ENCODE results near the gene GRM7.

DNA sequence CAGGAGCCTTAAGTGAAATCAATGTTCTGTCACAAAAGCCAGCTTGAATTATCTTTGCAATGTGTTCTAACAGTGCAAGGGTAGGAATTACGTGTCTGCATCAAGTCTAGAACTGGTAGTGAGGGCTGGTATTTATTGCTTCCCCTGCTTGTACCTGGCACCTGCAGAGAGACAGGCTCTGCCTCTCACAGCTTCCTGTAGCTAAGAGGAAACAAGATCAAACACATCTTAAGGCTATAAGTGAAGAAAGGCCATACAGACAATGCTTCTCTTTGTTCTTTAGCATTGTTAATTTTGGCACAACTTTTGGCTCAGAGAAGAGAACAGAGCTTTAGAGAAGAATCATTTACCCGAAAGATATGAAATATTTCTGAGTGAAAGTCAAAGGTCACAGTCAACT, 479.9 kb downstream of the GRM7 start:
- TF ChIP-seq, protein P1, sequence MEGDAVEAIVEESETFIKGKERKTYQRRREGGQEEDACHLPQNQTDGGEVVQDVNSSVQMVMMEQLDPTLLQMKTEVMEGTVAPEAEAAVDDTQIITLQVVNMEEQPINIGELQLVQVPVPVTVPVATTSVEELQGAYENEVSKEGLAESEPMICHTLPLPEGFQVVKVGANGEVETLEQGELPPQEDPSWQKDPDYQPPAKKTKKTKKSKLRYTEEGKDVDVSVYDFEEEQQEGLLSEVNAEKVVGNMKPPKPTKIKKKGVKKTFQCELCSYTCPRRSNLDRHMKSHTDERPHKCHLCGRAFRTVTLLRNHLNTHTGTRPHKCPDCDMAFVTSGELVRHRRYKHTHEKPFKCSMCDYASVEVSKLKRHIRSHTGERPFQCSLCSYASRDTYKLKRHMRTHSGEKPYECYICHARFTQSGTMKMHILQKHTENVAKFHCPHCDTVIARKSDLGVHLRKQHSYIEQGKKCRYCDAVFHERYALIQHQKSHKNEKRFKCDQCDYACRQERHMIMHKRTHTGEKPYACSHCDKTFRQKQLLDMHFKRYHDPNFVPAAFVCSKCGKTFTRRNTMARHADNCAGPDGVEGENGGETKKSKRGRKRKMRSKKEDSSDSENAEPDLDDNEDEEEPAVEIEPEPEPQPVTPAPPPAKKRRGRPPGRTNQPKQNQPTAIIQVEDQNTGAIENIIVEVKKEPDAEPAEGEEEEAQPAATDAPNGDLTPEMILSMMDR (conservative IDR thresholded peaks at IDR 0.05 in 1 of 2, IDR thresholded peaks at IDR 0.05 in 1 of 2; ENCODE audit: extremely low read depth in 1 of 2, insufficient read depth in 1 of 2, low read depth in 1 of 2, low read length in 2 of 2) = no peak
- no peak for TF ChIP-seq EZH2 (IDR thresholded peaks at IDR 0.05; ENCODE audit: borderline replicate concordance, low read length)

All from mammary epithelial cell (primary cell).